ENCODE results near the gene PABPC1L. TPM values are rescaled to one million over a fixed set of nuclear protein-coding genes. Genes with fewer than 3 reads are reported as not detected.

The PABPC1L gene
- total RNA-seq, 4 donors from 2014 or later = 12.0 to 112 (median 31.6) TPM

DNA sequence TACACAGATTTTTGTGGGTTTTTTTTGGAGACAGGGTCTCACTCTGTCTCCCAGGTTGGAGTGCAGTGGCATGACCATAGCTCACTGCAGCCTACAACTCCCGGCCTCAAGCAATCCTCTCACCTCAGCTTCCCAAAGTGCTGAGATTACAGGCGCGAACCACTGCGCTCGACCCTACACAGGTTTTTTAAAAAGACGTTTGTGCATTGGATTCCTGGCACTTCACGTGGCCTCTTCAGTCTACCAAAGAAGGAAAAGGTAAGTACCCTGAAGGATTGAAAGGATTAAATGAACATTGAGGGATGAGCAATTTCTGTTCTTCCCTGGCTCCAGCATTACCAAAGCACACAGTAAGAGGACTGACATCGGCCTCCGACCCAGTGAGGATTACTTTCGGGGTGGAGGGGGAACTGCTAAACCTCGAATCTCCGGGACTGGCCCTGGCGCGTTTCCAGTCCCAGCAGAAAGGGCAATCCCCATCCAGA lies 24.9 kb upstream of the PABPC1L start:
- intact Hi-C loops (cut with DNase I; ENCODE audit: low total_unique reads) = no loop called here
- Histone ChIP-seq H3K4me1 (peaks cover 13 to 46% (median 42%) of the 10 kb centered on the region in 4 donors), H3K36me3 (no peaks in the 10 kb centered on the region), H3K27me3 (no peaks in the 10 kb centered on the region), H3K4me3 (peak overlapping the region; percentile 2 to 100 (median 96)), H3K27ac (peak overlapping the region; percentile 97 to 100 (median 98)), H3K9me3 (no peaks in the 10 kb centered on the region)
- DNase-seq = no peak
- in situ Hi-C loops (cut with MboI; ENCODE audit: low pct_ligation_motif_present in 1 of 4, low pct_unique_long_range_greater_than_20kb in 1 of 4, low sequenced_read_pairs in 3 of 4) = no loop called here
- TF ChIP-seq POLR2AphosphoS5 (IDR thresholded peaks at IDR 0.05) (no peak), EP300 (IDR thresholded peaks at IDR 0.05; ENCODE audit: low read depth) (no peak), POLR2A (IDR thresholded peaks at IDR 0.05) (no peak)
- TF ChIP-seq, protein P1, sequence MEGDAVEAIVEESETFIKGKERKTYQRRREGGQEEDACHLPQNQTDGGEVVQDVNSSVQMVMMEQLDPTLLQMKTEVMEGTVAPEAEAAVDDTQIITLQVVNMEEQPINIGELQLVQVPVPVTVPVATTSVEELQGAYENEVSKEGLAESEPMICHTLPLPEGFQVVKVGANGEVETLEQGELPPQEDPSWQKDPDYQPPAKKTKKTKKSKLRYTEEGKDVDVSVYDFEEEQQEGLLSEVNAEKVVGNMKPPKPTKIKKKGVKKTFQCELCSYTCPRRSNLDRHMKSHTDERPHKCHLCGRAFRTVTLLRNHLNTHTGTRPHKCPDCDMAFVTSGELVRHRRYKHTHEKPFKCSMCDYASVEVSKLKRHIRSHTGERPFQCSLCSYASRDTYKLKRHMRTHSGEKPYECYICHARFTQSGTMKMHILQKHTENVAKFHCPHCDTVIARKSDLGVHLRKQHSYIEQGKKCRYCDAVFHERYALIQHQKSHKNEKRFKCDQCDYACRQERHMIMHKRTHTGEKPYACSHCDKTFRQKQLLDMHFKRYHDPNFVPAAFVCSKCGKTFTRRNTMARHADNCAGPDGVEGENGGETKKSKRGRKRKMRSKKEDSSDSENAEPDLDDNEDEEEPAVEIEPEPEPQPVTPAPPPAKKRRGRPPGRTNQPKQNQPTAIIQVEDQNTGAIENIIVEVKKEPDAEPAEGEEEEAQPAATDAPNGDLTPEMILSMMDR (IDR thresholded peaks at IDR 0.05) = no peak
- WGBS, 2 donors (ENCODE audit: low coverage in 1 of 2) = 0 to 15% methylated on average over 4 to 14 of the region's 14 CpGs

DNA sequence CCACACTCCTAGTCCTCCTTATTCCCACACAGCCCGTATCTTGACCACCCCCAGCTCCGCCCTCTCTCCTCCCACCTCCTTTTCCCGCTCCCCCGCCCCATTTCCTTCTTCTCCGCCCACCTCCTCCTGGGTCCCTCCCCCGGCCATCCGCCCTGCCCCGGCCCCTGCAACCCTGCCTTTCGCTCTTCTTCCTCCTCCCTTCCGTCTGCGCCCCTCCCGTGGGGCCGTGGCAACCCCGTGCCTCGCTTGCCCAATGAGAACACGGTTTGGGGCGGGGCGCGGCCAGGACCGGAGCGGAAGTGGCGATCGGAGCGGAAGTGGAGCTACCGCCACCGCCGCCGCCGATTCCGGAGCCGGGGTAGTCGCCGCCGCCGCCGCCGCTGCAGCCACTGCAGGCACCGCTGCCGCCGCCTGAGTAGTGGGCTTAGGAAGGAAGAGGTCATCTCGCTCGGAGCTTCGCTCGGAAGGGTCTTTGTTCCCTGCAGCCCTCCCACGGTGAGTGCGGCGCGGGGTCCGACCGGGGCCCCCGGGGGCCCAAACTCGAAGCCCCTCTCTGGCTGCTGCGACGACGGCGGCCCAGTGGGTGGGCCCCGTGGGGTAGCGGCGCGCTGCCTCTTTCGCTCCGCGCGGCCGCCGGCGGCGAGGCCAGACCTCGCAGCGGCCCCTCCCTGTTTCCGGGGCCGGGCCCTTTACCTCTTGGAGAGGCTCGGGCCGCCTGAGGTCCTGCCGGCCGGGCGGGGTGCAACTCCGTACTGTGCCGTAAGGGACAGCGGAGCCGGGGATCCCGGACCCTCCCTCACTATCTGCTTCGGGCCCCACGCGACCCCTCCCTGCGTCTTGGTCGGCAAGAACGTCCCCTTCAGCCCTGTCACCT lies 24.2 kb upstream of the PABPC1L start, which contains the start of gene YWHAB:
Gene YWHAB, plus strand, starts transcription at position 314 of the 874 bp plus-strand sequence. CDS start 15,829 bp downstream, outside the sequence.
- TF ChIP-seq EP300 (IDR thresholded peaks at IDR 0.05; ENCODE audit: low read depth) (no peak), POLR2A (IDR thresholded peaks at IDR 0.05) (peak; percentile 90), POLR2AphosphoS5 (IDR thresholded peaks at IDR 0.05) (peak; percentile 74 to 93 (median 87))
- TF ChIP-seq, protein P1 (IDR thresholded peaks at IDR 0.05) = peak; percentile 26 to 69 (median 27)
- Histone ChIP-seq H3K9me3 (no peaks in the 10 kb centered on the region), H3K4me1 (peaks cover 14 to 51% (median 46%) of the 10 kb centered on the region in 4 donors), H3K36me3 (no peaks in the 10 kb centered on the region), H3K4me3 (peak within 1 kb of the TSS; percentile 84 to 100 (median 96)), H3K27ac (peak within 1 kb of the TSS; percentile 97 to 100 (median 98)), H3K27me3 (no peaks in the 10 kb centered on the region)
- peak; percentile 99 for DNase-seq
- intact Hi-C loops (cut with DNase I; ENCODE audit: low total_unique reads) = no loop called here
- WGBS, 2 donors (ENCODE audit: low coverage in 1 of 2) = 1% methylated on average over 74 of the region's 88 CpGs; no CpG with 5 or more reads in 1 of the 2 donors
- in situ Hi-C loops (cut with MboI; ENCODE audit: low pct_ligation_motif_present in 1 of 4, low pct_unique_long_range_greater_than_20kb in 1 of 4, low sequenced_read_pairs in 3 of 4) = no loop called here

DNA sequence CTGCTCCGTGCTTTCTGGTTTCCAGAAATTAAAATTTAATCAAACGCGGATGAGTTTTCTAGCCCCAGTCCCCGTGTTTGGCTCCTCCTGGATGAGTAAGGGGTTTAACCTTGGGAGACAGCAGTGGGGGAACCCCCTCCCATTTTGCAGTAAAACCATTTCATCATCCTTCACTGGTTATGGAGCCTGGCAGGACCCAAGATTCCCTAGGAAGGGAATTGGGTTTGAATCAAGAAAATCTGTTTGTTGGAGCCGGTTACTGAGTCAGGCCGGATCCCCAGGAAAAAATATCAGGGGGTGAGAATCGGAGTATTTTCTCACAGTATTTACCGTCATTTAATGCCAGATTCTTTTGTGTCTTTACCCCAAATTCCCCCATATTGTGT lies 23.6 kb upstream of the PABPC1L start:
- intact Hi-C loops (cut with DNase I; ENCODE audit: low total_unique reads) (no loop called here), in situ Hi-C loops (cut with MboI; ENCODE audit: low pct_ligation_motif_present in 1 of 4, low pct_unique_long_range_greater_than_20kb in 1 of 4, low sequenced_read_pairs in 3 of 4) (no loop called here)
- no peaks in the 10 kb centered on the region for H3K27me3 ChIP-seq
- peak overlapping the region; percentile 84 to 100 (median 96) for H3K4me3 ChIP-seq
- WGBS, 2 donors (ENCODE audit: low coverage in 1 of 2) = 1 to 4% methylated on average over 5 to 8 of the region's 8 CpGs
- H3K4me1 ChIP-seq = peaks cover 21 to 57% (median 52%) of the 10 kb centered on the region in 4 donors
- H3K9me3 ChIP-seq = no peaks in the 10 kb centered on the region
- H3K36me3 ChIP-seq = no peaks in the 10 kb centered on the region
- DNase-seq = no peak
- TF ChIP-seq, protein P1 (IDR thresholded peaks at IDR 0.05) = peak in 1 of 5 experiments; percentile 8
- TF ChIP-seq POLR2A (IDR thresholded peaks at IDR 0.05) = no peak
- no peak for TF ChIP-seq POLR2AphosphoS5 (IDR thresholded peaks at IDR 0.05)
- peak overlapping the region; percentile 97 to 100 (median 98) for H3K27ac ChIP-seq

DNA sequence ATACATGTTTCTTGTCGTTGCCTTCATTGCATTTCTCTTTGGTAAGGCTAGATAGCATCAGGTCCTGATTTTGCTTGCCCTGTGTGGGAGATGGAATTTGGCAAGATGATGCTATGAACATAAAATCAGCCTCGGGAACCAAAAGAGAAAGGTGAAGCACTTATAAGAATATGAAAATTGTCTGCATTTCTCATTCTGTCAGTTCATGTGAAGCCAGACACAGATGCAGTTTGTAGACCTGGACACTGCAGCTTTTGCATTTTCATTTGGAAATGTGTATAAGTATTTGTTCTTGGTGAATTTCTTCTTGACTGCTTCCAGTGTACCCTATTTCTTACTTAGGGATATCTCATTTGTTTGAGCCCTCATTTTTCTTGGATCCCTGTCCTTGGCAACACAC lies 23.0 kb upstream of the PABPC1L start:
- in situ Hi-C loops (cut with MboI; ENCODE audit: low pct_ligation_motif_present in 1 of 4, low pct_unique_long_range_greater_than_20kb in 1 of 4, low sequenced_read_pairs in 3 of 4) = no loop called here
- Histone ChIP-seq H3K27ac (peak overlapping the region; percentile 97 to 100 (median 98)), H3K4me3 (peak overlapping the region; percentile 84 to 100 (median 96)), H3K4me1 (peaks cover 26 to 63% (median 56%) of the 10 kb centered on the region in 4 donors), H3K9me3 (no peaks in the 10 kb centered on the region), H3K27me3 (no peaks in the 10 kb centered on the region), H3K36me3 (no peaks in the 10 kb centered on the region)
- 0 to 5% methylated on average over 2 of the region's 2 CpGs for WGBS, 2 donors (ENCODE audit: low coverage in 1 of 2)
- no peak for DNase-seq
- TF ChIP-seq POLR2AphosphoS5 (IDR thresholded peaks at IDR 0.05) (no peak), EP300 (IDR thresholded peaks at IDR 0.05; ENCODE audit: low read depth) (no peak), POLR2A (IDR thresholded peaks at IDR 0.05) (no peak)
- TF ChIP-seq, protein P1 (IDR thresholded peaks at IDR 0.05) = no peak
- intact Hi-C loops (cut with DNase I; ENCODE audit: low total_unique reads) = no loop called here

Data from transverse colon (tissue), 4 donors.